ENCODE results near the gene GAD2.

Gene GAD2

GRCh38 chr10:26238378-26238777 is 21.8 kb downstream of the GAD2 start:
- no peaks in the 10 kb centered on the region for H3K27me3 ChIP-seq (ENCODE audit: control insufficient read depth, low read length)
- no peaks in the 10 kb centered on the region for H3K4me1 ChIP-seq (ENCODE audit: control insufficient read depth, low read length)
- no peak overlapping the region for H3K4me2 ChIP-seq (ENCODE audit: low read length)
- no peaks in the 10 kb centered on the region for H3F3A ChIP-seq (ENCODE audit: control insufficient read depth, insufficient read depth)
- H3K9me3 ChIP-seq (ENCODE audit: control insufficient read depth, insufficient read depth, low read length), result no peaks in the 10 kb centered on the region
- H3K9me2 ChIP-seq (replicated peaks; ENCODE audit: control insufficient read depth, low read length), result no peaks in the 10 kb centered on the region
- H3K79me2 ChIP-seq (ENCODE audit: control insufficient read depth, low read length), result no peaks in the 10 kb centered on the region
- no peaks in the 10 kb centered on the region for H3K36me3 ChIP-seq (ENCODE audit: control insufficient read depth, low read length)
- H3K4me3 ChIP-seq (ENCODE audit: low read length), result no peak overlapping the region
- no peak overlapping the region for H3K27ac ChIP-seq (ENCODE audit: low read depth, low read length)
- no peaks in the 10 kb centered on the region for H4K20me1 ChIP-seq (ENCODE audit: control insufficient read depth, insufficient read depth, low read depth, low read length)
- TF ChIP-seq EZH2phosphoT487 (IDR thresholded peaks at IDR 0.05; ENCODE audit: borderline replicate concordance, low read length), result no peak
- no peak for TF ChIP-seq CTCF (IDR thresholded peaks at IDR 0.05; ENCODE audit: low read depth, low read length, poor library complexity, severe bottlenecking)

- H3K4me3 ChIP-seq (ENCODE audit: low read length), result no peak overlapping the region
- no peaks in the 10 kb centered on the region for H3F3A ChIP-seq (ENCODE audit: control insufficient read depth, insufficient read depth)
Measured at GRCh38 chr10:26242706-26243350, 26.3 kb downstream of the GAD2 start.

GRCh38 chr10:26243351-26243720 is 26.8 kb downstream of the GAD2 start:
- no peaks in the 10 kb centered on the region for H3F3A ChIP-seq (ENCODE audit: control insufficient read depth, insufficient read depth)
- no peak overlapping the region for H3K27ac ChIP-seq (ENCODE audit: low read depth, low read length)
- no peaks in the 10 kb centered on the region for H3K9me2 ChIP-seq (replicated peaks; ENCODE audit: control insufficient read depth, low read length)
- H3K4me2 ChIP-seq (ENCODE audit: low read length), result no peak overlapping the region
- H4K20me1 ChIP-seq (ENCODE audit: control insufficient read depth, insufficient read depth, low read depth, low read length), result no peaks in the 10 kb centered on the region
- H3K9me3 ChIP-seq (ENCODE audit: control insufficient read depth, insufficient read depth, low read length), result no peaks in the 10 kb centered on the region
- no peaks in the 10 kb centered on the region for H3K36me3 ChIP-seq (ENCODE audit: control insufficient read depth, low read length)
- TF ChIP-seq EZH2phosphoT487 (IDR thresholded peaks at IDR 0.05; ENCODE audit: borderline replicate concordance, low read length), result no peak
- TF ChIP-seq CTCF (IDR thresholded peaks at IDR 0.05; ENCODE audit: low read depth, low read length, poor library complexity, severe bottlenecking), result no peak
- H3K79me2 ChIP-seq (ENCODE audit: control insufficient read depth, low read length), result no peaks in the 10 kb centered on the region
- H3K4me1 ChIP-seq (ENCODE audit: control insufficient read depth, low read length), result no peaks in the 10 kb centered on the region
- H3K4me3 ChIP-seq (ENCODE audit: low read length), result no peak overlapping the region
- H3K27me3 ChIP-seq (ENCODE audit: control insufficient read depth, low read length), result no peaks in the 10 kb centered on the region

More at GRCh38 chr10:26242706-26243350, 26.3 kb downstream of the GAD2 start:
- H3K27me3 ChIP-seq (ENCODE audit: control insufficient read depth, low read length), result no peaks in the 10 kb centered on the region
- TF ChIP-seq EZH2phosphoT487 (IDR thresholded peaks at IDR 0.05; ENCODE audit: borderline replicate concordance, low read length) (no peak), CTCF (IDR thresholded peaks at IDR 0.05; ENCODE audit: low read depth, low read length, poor library complexity, severe bottlenecking) (no peak)
- H3K9me3 ChIP-seq (ENCODE audit: control insufficient read depth, insufficient read depth, low read length), result no peaks in the 10 kb centered on the region
- H3K79me2 ChIP-seq (ENCODE audit: control insufficient read depth, low read length), result no peaks in the 10 kb centered on the region
- H3K27ac ChIP-seq (ENCODE audit: low read depth, low read length), result no peak overlapping the region
- no peaks in the 10 kb centered on the region for H3K4me1 ChIP-seq (ENCODE audit: control insufficient read depth, low read length)
- no peaks in the 10 kb centered on the region for H3K36me3 ChIP-seq (ENCODE audit: control insufficient read depth, low read length)
- H3K4me2 ChIP-seq (ENCODE audit: low read length), result no peak overlapping the region
- no peaks in the 10 kb centered on the region for H4K20me1 ChIP-seq (ENCODE audit: control insufficient read depth, insufficient read depth, low read depth, low read length)
- H3K9me2 ChIP-seq (replicated peaks; ENCODE audit: control insufficient read depth, low read length), result no peaks in the 10 kb centered on the region

Data from DOHH2 (cell line).